ENCODE results near the gene DPEP2NB.
"Not testable (repeated sequence)": the region's sequence is repeated elsewhere in the genome, so short reads cannot be mapped to it uniquely, and the experiment has no call there.

Gene DPEP2NB

GRCh38 chr16:68015681-68016080 is at the start of gene DPEP2NB:
TSS of gene DPEP2NB (minus strand) at chr16:68015911. CDS start at chr16:68015770, 141 bp downstream.
- DNase-seq (ENCODE audit: low read depth in 4 of 4, low spot score in 1 of 4), result no peak

GRCh38 chr16:68064791-68065365 is 49.2 kb upstream of the DPEP2NB start:
- peak in 2 of 4 experiments; percentile 45 to 61 for DNase-seq (ENCODE audit: low read depth in 4 of 4, low spot score in 1 of 4)

- DNase-seq (ENCODE audit: low read depth in 4 of 4, low spot score in 1 of 4), result no peak
Measured at GRCh38 chr16:68062910-68063393, 47.2 kb upstream of the DPEP2NB start.

GRCh38 chr16:68061396-68061795 is 45.7 kb upstream of the DPEP2NB start:
- DNase-seq (ENCODE audit: low read depth in 4 of 4, low spot score in 1 of 4), result no peak

- no peak for DNase-seq (ENCODE audit: low read depth in 4 of 4, low spot score in 1 of 4)
Measured at GRCh38 chr16:68059804-68060203, 44.1 kb upstream of the DPEP2NB start.

GRCh38 chr16:68055395-68055794 is 39.7 kb upstream of the DPEP2NB start:
- no peak for DNase-seq (ENCODE audit: low read depth in 4 of 4, low spot score in 1 of 4)

- DNase-seq (ENCODE audit: low read depth in 4 of 4, low spot score in 1 of 4), result no peak
Measured at GRCh38 chr16:68049449-68049848, 33.7 kb upstream of the DPEP2NB start.

GRCh38 chr16:68047987-68048386 is 32.3 kb upstream of the DPEP2NB start:
- DNase-seq (ENCODE audit: low read depth in 4 of 4, low spot score in 1 of 4), result no peak

GRCh38 chr16:68046106-68046505 is 30.4 kb upstream of the DPEP2NB start:
- no peak for DNase-seq (ENCODE audit: low read depth in 4 of 4, low spot score in 1 of 4)

- DNase-seq (ENCODE audit: low read depth in 4 of 4, low spot score in 1 of 4), result no peak
Measured at GRCh38 chr16:68041783-68042182, 26.1 kb upstream of the DPEP2NB start.

- peak; percentile 79 to 85 (median 82) for DNase-seq (ENCODE audit: low read depth in 4 of 4, low spot score in 1 of 4)
Measured at GRCh38 chr16:68040506-68041288, 25.0 kb upstream of the DPEP2NB start.

GRCh38 chr16:68037841-68038597 is 22.3 kb upstream of the DPEP2NB start:
- DNase-seq (ENCODE audit: low read depth in 4 of 4, low spot score in 1 of 4), result no peak

- no peak for DNase-seq (ENCODE audit: low read depth in 4 of 4, low spot score in 1 of 4)
Measured at GRCh38 chr16:68035227-68035626, 19.5 kb upstream of the DPEP2NB start.

GRCh38 chr16:68033101-68033500 is 17.4 kb upstream of the DPEP2NB start:
- no peak for DNase-seq (ENCODE audit: low read depth in 4 of 4, low spot score in 1 of 4)

GRCh38 chr16:68031951-68032350 is 16.2 kb upstream of the DPEP2NB start:
- no peak for DNase-seq (ENCODE audit: low read depth in 4 of 4, low spot score in 1 of 4)

GRCh38 chr16:68030108-68030507 is 14.4 kb upstream of the DPEP2NB start:
- not testable (repeated sequence) for DNase-seq (ENCODE audit: low read depth in 4 of 4, low spot score in 1 of 4)

- DNase-seq (ENCODE audit: low read depth in 4 of 4, low spot score in 1 of 4), result no peak
Measured at GRCh38 chr16:68028996-68029395, 13.3 kb upstream of the DPEP2NB start.

GRCh38 chr16:68022728-68023537 is 7.2 kb upstream of the DPEP2NB start, which contains the start of the genes DDX28 and DUS2:
TSS of gene DDX28 (minus strand) at chr16:68023232. CDS start at chr16:68023202, 30 bp downstream.
TSS of gene DUS2 (plus strand) at chr16:68023284. CDS start at chr16:68038024, 14,740 bp downstream.
- peak; percentile 75 to 95 (median 90) for DNase-seq (ENCODE audit: low read depth in 4 of 4, low spot score in 1 of 4)

GRCh38 chr16:68022278-68022727 is 6.6 kb upstream of the DPEP2NB start:
- no peak for DNase-seq (ENCODE audit: low read depth in 4 of 4, low spot score in 1 of 4)

- no peak for DNase-seq (ENCODE audit: low read depth in 4 of 4, low spot score in 1 of 4)
Measured at GRCh38 chr16:68021490-68021889, 5.8 kb upstream of the DPEP2NB start.
